Adrenal gland (tissue), 5 donors: ENCODE measurements around the gene FAM156A.
"Not testable (repeated sequence)": the region's sequence is repeated elsewhere in the genome, so short reads cannot be mapped to it uniquely, and the experiment has no call there.

Experiments
- POLR2A ChIP-seq, 2 donors: fragments of 450-650 bp; IDR thresholded peaks; one replicate each; pipeline ENCODE4 v1.6.1; 2017; ENCODE audit warnings: antibody characterized with exemption in 2 of 2, mild to moderate bottlenecking in 2 of 2, moderate library complexity in 1 of 2
- TF ChIP-seq, protein P1 (sequence below), 6 experiments: fragments of 450-650 bp in 4 of 6; fragments of 200-600 bp in 2 of 6; sonication (generic) in 1 of 6; IDR thresholded peaks; 1 replicate in 5 of 6; 2 replicates in 1 of 6; pipeline versions ENCODE4 v1.5.1 to v1.8.0; 2016 to 2021; ENCODE audit warnings: antibody characterized with exemption in 6 of 6, mild to moderate bottlenecking in 2 of 6, moderate library complexity in 1 of 6
- donor health status: DM: no; HTN: no; CAD: no.

DNA sequence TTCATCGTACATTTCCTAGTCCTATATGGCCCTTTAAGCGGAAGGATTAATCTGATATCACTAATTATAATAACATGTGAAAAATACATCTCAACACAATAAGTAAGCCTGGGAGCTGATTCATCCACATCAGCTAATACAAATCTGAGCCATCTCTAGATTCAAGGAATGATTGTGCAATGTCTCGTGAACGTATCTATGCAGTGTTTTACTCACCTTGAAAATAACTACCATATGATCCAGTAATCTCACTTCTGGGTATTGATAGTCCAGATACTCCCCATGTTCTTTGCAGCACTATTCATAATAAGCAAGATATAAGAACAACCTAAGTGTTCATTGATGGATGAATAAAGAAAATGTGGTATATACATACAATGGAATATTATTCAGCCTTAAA, 17.6 kb downstream of the FAM156A start:
- TF ChIP-seq, protein P1, sequence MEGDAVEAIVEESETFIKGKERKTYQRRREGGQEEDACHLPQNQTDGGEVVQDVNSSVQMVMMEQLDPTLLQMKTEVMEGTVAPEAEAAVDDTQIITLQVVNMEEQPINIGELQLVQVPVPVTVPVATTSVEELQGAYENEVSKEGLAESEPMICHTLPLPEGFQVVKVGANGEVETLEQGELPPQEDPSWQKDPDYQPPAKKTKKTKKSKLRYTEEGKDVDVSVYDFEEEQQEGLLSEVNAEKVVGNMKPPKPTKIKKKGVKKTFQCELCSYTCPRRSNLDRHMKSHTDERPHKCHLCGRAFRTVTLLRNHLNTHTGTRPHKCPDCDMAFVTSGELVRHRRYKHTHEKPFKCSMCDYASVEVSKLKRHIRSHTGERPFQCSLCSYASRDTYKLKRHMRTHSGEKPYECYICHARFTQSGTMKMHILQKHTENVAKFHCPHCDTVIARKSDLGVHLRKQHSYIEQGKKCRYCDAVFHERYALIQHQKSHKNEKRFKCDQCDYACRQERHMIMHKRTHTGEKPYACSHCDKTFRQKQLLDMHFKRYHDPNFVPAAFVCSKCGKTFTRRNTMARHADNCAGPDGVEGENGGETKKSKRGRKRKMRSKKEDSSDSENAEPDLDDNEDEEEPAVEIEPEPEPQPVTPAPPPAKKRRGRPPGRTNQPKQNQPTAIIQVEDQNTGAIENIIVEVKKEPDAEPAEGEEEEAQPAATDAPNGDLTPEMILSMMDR (IDR thresholded peaks at IDR 0.05) = not testable (repeated sequence)
- TF ChIP-seq POLR2A (IDR thresholded peaks at IDR 0.05) = not testable (repeated sequence)
